ENCODE measurements around the gene STX2. TPM values are rescaled to one million over a fixed set of nuclear protein-coding genes. Genes with fewer than 3 reads are reported as not detected.
A peak's percentile ranks its signal among the peaks of the same experiment; 100 is the strongest.
"Not testable (repeated sequence)": the region's sequence is repeated elsewhere in the genome, so short reads cannot be mapped to it uniquely, and the experiment has no call there.

Gene STX2
- total and polyA plus RNA-seq, 2 donors, result 21.8 to 41.9 TPM

DNA sequence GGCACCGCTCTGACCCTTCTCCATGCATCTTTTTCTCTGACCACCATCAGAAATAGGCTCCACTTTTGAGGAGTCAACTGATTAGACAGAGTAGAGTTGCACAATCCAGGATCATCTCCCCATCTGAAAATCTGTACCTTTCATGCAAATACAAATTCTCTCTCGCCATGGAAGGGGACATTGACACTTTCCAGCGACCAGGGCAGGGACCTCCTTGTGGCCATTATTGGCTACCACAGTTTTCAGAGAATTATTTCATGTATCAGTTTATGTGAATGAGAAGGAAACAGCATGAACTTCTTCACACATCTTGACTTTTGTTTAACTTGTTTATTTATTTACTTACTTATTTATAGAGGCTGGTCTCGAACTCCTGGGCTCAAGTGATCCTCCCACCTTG, 19.0 kb upstream of the STX2 start:
- no peaks in the 10 kb centered on the region for H3K4me1 ChIP-seq (ENCODE audit: insufficient read depth)
- 82% methylated on average over 4 of the region's 4 CpGs for WGBS

DNA sequence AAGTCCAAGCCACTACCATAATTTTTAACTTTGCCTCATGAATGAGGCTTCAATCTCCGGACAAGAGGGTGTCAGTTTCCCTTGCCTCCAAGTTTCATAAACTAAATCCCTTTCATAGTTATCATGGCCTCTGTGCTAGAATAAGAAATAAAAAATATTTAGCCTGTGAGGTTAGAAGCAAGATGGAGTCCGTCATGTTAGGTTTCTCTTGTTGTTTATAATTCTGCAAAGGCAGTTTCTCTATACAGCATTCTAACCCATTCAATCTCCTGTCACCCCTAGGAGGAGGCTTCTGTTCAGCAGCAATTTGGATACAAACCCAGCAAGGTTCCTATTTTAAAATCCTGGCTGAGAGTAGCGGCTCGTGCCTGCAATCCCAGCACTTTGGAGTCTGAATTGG, 17.0 kb upstream of the STX2 start:
- H3K36me3 ChIP-seq (ENCODE audit: insufficient read depth), result no peaks in the 10 kb centered on the region
- H3K4me3 ChIP-seq (ENCODE audit: low read depth, low read length), result no peak overlapping the region
- WGBS, result 73% methylated on average over 4 of the region's 4 CpGs
- H3K27ac ChIP-seq (ENCODE audit: low read depth), result no peak overlapping the region
- no peak for DNase-seq (ENCODE audit: extremely low spot score)
- H3K4me1 ChIP-seq (ENCODE audit: insufficient read depth), result no peaks in the 10 kb centered on the region

More for the DNA sequence above, 19.0 kb upstream of the STX2 start:
- no peak for DNase-seq (ENCODE audit: extremely low spot score)
- no peak overlapping the region for H3K4me3 ChIP-seq (ENCODE audit: low read depth, low read length)
- H3K36me3 ChIP-seq (ENCODE audit: insufficient read depth), result no peaks in the 10 kb centered on the region
- H3K27ac ChIP-seq (ENCODE audit: low read depth), result no peak overlapping the region

DNA sequence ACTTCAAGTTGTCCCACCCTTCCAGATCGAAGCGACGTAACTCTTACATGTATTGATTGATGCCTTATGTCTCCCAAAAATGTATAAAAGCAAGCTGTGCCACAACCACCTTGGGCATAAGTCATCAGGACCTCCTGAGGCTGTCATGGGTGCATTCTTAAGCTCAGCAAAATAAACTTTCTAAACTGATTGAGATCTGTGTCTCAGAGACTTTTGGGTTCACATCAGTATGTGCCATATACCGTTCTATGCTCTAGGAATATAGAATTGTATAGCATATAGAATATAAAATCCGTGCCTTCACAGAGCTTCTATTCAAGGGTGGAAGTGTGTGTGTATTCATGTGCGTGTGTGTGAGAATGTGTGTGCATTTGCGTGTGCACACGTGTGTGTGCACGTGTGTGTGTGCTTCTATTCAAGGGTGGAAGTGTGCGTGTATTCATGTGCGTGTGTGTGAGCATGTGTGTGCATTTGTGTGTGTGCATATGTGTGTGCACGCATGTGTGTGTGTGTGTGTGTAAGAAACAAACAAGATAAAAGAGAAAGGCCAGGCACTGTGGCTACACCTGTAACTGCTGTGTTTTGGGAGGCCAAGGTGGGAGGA, 11.5 kb upstream of the STX2 start:
- no peak for DNase-seq (ENCODE audit: extremely low spot score)
- 78% methylated on average over 12 of the region's 12 CpGs for WGBS
- Histone ChIP-seq H3K27ac (ENCODE audit: low read depth) (no peak overlapping the region), H3K4me3 (ENCODE audit: low read depth, low read length) (no peak overlapping the region), H3K36me3 (ENCODE audit: insufficient read depth) (no peaks in the 10 kb centered on the region), H3K4me1 (ENCODE audit: insufficient read depth) (no peaks in the 10 kb centered on the region)

DNA sequence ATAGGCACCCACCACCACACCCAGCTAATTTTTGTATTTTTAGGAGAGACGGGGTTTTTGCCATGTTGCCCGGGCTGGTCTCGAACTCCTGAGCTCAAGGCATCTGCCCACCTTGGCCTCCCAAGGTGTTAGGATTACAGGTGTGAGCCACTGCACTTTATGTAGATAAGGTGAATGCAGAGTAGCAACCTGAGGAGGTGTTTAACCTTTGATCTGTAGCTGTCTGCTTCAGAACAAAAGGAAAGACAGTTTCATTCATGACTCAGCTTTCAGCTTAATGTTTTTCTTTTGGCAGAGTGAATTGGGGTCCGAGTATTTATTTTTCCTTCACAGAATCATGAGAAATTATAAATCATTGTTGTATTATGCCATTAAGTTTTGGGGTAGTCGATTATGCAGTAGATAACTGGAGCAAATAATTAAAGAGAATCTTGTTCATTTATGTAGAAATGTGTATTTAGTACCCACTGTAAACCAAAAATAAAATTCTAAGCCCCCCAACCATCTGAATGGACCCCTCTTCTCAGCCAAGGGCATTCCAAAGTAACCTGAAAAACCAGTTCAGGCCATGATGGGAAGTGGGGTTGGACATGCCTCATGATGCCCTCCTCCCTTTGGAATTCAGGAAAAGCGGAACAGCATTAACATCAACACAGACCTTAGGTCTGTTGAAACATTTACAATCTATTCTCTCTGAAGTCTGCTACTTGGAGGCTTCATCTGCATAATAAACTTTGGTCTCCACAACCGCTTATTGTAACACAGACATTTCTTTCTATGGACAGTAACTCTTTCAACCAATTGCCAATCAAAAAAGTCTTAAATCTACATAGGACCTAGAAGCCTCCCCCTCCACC, 10.7 kb upstream of the STX2 start:
- 67% methylated on average over 7 of the region's 7 CpGs for WGBS
- no peak overlapping the region for H3K27ac ChIP-seq (ENCODE audit: low read depth)
- H3K36me3 ChIP-seq (ENCODE audit: insufficient read depth), result no peaks in the 10 kb centered on the region
- no peak for DNase-seq (ENCODE audit: extremely low spot score)
- no peaks in the 10 kb centered on the region for H3K4me1 ChIP-seq (ENCODE audit: insufficient read depth)
- H3K4me3 ChIP-seq (ENCODE audit: low read depth, low read length), result no peak overlapping the region

DNA sequence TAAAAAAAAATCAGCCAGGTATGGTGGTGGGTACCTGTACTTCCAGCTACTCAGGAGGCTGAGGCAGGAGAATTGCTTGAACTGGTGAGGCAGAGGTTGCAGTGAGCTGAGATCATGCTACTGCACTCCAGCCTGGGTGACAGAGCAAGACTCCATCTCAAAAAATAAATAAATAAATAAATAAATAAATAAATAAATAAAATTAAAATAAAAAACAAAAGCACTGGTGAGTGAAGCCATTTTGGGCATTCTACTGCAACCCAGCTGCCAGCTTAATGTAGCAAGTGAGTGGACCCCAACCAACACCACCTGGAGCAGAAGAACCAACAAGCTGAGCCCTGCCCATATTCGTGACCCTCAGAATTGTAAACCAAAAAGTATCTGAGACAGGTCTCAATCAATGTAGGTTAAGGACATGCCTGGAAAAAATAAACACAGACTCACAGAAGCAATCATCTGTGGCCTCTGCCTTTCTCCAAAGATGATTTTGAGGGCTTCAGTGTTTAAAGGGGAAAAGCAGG, 9.8 kb upstream of the STX2 start:
- 96% methylated on average over 1 of the region's 1 CpG for WGBS
- H3K4me1 ChIP-seq (ENCODE audit: insufficient read depth); DNase-seq (ENCODE audit: extremely low spot score); H3K27ac ChIP-seq (ENCODE audit: low read depth); H3K4me3 ChIP-seq (ENCODE audit: low read depth, low read length); H3K36me3 ChIP-seq (ENCODE audit: insufficient read depth): not testable (repeated sequence)

DNA sequence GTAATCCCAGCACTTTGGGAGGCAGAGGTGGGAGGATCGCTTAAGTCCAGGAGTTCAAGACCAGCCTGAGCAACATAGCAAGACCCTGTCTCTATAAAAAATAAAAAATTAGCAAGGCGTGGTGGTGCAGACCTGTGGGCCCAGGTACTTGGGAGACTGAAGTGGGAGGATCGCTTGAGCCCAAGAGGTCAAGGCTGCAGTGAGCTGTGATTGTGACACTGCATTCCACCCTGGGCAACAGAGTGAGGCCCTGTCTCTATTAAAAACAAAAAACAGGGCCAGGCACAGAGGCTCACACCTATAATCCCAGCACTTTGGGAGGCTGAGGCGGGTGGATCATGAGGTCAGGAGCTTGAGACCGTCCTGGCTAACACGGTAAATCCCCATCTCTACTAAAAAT, 9.1 kb upstream of the STX2 start:
- 95% methylated on average over 6 of the region's 6 CpGs for WGBS
- DNase-seq (ENCODE audit: extremely low spot score); H3K36me3 ChIP-seq (ENCODE audit: insufficient read depth); H3K4me3 ChIP-seq (ENCODE audit: low read depth, low read length); H3K4me1 ChIP-seq (ENCODE audit: insufficient read depth); H3K27ac ChIP-seq (ENCODE audit: low read depth): not testable (repeated sequence)

DNA sequence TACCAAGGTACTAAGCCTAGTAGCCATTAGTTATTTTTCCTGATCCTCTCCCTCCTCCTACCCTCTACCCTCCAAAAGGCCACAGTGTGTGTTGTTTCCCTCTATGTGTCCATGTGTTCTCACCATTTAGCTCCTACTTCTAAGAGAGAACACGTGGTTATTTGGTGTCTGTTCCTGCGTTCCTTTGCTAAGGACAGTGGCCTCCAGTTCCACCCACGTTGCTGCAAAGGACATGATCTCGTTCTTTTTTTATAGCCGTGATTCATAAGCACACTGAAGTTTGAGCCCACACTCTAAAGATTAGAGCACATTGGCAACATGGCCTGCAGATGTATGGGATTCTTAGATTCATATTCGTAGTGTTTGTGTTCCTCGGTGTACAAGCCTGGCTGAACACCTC, 8.1 kb upstream of the STX2 start:
- no peak for DNase-seq (ENCODE audit: extremely low spot score)
- no peak overlapping the region for H3K4me3 ChIP-seq (ENCODE audit: low read depth, low read length)
- H3K36me3 ChIP-seq (ENCODE audit: insufficient read depth), result no peaks in the 10 kb centered on the region
- H3K27ac ChIP-seq (ENCODE audit: low read depth), result no peak overlapping the region
- no peaks in the 10 kb centered on the region for H3K4me1 ChIP-seq (ENCODE audit: insufficient read depth)
- 46% methylated on average over 7 of the region's 7 CpGs for WGBS

DNA sequence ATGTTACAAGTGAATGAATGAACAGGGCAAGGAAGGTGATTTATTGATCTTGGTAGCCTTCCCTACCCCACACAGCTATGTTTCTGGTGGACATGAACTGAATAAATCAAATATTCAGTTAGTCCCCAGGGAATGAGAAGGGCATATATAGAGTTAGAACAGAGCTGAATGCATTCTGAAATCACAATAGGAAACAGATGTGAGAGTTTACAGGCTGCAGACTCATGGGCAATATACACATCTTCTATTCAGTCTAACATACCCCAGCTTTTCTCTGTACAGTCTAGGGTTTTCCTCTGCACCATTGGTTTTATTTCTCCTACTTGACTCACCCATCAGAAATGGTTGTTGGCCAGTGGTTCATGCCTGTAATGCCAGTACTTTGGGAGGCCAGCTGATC, 7.3 kb upstream of the STX2 start:
- H3K4me3 ChIP-seq (ENCODE audit: low read depth, low read length), result no peak overlapping the region
- H3K4me1 ChIP-seq (ENCODE audit: insufficient read depth), result no peaks in the 10 kb centered on the region
- no peak for DNase-seq (ENCODE audit: extremely low spot score)
- H3K36me3 ChIP-seq (ENCODE audit: insufficient read depth), result no peaks in the 10 kb centered on the region
- no peak overlapping the region for H3K27ac ChIP-seq (ENCODE audit: low read depth)

DNA sequence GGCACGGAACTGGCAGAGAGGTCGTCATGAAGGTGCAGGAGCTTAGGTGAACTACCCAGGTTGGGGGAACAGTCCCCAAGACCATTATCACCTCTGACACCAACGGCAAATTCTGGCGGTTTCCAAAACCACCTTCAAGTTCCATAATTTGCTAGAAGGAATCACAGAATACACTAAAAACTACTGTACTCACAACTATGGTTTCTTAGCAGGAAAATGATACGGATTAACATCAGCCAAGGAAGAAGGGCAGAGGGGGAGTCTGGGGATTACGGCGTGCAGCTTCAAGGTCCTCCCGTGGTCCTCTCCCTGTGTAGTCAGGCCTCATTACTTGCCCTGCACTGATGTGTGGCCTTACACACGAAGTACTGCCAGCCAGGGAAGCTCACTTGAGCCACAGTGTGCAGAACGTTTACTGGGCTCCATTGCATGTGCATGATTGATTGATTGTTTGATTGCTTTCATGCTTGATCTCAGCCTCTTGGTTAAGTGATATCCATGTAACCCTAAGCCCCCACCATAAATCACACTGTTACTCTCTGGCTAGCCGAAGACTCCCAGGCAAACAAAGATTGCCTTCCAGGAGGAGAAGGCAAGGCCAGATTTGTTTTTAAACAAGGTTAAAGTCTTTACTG, 837 bp upstream of the STX2 start:
- Histone ChIP-seq H3K27ac (ENCODE audit: low read depth) (no peak overlapping the region), H3K36me3 (ENCODE audit: insufficient read depth) (no peaks in the 10 kb centered on the region), H3K4me1 (ENCODE audit: insufficient read depth) (no peaks in the 10 kb centered on the region), H3K4me3 (ENCODE audit: low read depth, low read length) (no peak overlapping the region)
- DNase-seq (ENCODE audit: extremely low spot score), result no peak
- 53% methylated on average over 11 of the region's 11 CpGs for WGBS

DNA sequence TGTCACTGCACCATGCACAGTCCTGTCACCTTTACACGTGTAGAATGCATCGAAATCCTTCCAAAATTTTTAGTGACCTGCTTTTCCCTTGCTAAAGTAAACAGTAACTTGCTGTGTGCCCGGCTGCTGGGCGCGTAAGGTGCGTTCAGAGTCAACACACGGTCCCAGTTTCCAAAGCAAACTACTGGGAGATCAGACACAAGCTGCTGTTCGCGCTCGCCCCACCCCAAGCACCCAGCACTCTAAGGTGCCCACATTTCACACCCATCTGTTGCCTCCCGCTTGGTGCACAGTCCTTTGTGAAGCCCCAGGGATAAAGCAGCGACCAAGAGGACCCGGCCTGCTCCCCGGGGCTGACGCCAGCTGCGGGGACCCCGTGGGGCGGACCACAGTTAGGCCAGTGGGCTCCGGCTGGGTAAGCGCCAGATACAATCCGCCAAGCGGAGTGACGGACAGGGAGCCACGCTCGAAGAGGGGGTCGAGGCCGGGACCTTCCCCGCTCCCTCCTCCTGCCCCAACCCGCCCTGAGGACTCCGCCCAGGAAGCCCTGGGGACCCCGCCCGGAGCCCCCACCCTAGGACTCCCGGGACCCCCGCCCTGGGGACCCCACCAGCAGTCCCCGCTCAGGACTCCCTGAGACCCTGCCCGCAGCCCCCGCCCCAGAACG, 633 bp downstream of the STX2 start:
- Histone ChIP-seq H3K4me1 (ENCODE audit: insufficient read depth) (no peaks in the 10 kb centered on the region), H3K4me3 (ENCODE audit: low read depth, low read length) (peak overlapping the region; percentile 99), H3K36me3 (ENCODE audit: insufficient read depth) (no peaks in the 10 kb centered on the region), H3K27ac (ENCODE audit: low read depth) (no peak overlapping the region)
- DNase-seq (ENCODE audit: extremely low spot score), result no peak
- WGBS, result 2% methylated on average over 38 of the region's 38 CpGs

DNA sequence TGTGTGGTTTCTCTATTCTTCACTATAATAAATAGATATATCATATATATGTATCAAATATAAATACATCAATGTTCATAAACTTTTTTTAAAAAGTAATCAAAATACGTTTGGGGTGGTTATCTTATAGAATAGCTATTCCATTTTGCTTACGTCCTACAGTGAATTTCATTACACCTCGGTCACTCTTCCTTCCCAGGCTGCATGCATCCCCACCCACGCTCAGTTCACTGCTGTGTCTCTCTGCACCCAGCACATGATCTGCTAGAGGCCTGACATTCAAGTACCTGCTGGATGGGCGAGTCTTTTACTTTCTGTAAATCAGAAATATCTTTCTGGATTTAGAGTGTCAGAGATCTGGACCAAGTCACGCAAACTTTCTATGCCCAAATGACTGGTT, 3.6 kb downstream of the STX2 start:
- no peak overlapping the region for H3K4me3 ChIP-seq (ENCODE audit: low read depth, low read length)
- H3K27ac ChIP-seq (ENCODE audit: low read depth), result no peak overlapping the region
- WGBS, result 85% methylated on average over 6 of the region's 6 CpGs
- no peaks in the 10 kb centered on the region for H3K36me3 ChIP-seq (ENCODE audit: insufficient read depth)
- H3K4me1 ChIP-seq (ENCODE audit: insufficient read depth), result no peaks in the 10 kb centered on the region
- DNase-seq (ENCODE audit: extremely low spot score), result no peak

DNA sequence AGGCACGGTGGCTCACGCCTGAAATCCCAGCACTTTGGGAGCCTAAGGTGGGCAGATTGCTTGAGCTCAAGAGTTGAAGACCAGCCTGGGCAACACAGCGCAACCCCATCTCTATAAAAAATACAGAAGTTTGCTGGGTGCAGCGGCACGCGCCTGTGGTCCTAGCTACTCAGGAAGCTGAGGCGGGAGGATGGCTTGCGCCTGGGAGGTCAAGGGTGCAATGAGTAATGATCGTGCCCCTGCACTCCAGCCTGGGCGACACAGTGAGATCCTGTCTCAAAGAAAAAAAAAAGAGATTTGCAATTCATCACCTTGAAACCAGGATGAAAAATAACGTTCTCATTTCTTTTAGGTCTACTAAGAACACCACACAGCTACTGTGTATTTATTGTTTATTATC, 4.0 kb downstream of the STX2 start:
- no peak overlapping the region for H3K4me3 ChIP-seq (ENCODE audit: low read depth, low read length)
- 84% methylated on average over 11 of the region's 11 CpGs for WGBS
- DNase-seq (ENCODE audit: extremely low spot score), result no peak
- no peaks in the 10 kb centered on the region for H3K36me3 ChIP-seq (ENCODE audit: insufficient read depth)
- no peaks in the 10 kb centered on the region for H3K4me1 ChIP-seq (ENCODE audit: insufficient read depth)
- H3K27ac ChIP-seq (ENCODE audit: low read depth), result no peak overlapping the region

DNA sequence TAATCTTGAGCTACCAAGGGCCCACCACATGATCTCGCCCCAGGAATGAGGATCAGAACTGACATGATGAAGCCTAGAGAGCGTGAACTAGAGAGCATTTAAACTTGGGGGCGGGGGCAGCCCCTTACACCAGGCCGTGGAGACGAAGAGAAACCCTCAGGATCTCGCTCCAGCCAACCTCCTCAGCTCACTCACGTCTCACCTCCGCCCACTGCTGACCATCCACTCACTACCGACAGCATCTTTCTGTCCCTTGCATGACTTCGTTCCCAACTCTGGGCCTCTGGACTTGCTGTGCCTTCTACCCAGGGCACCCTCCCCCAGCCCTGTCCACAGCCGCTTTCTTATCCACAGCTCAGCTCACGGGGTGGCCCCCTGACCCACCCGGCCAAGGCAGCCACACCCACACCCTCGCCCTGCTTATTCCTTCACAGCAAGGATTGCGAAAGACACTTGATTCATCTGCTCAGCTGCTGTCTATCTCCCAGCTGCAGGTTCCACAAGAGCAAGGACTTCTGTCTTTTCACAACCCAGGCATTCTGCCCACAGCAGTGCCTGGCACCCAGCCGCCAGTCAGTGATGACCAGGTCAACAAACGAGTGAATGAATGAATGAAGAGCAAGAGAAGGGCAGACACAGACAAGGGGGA, 6.4 kb downstream of the STX2 start:
- no peak for DNase-seq (ENCODE audit: extremely low spot score)
- WGBS, result 67% methylated on average over 17 of the region's 17 CpGs

More for the DNA sequence above, 6.4 kb downstream of the STX2 start:
- Histone ChIP-seq H3K4me1 (ENCODE audit: insufficient read depth) (no peaks in the 10 kb centered on the region), H3K36me3 (ENCODE audit: insufficient read depth) (no peaks in the 10 kb centered on the region), H3K4me3 (ENCODE audit: low read depth, low read length) (no peak overlapping the region), H3K27ac (ENCODE audit: low read depth) (no peak overlapping the region)
